ENCODE data around the gene ARHGAP45.

GRCh38 chr19:1093330-1093729 lies 26.4 kb downstream of the ARHGAP45 start:
- TF ChIP-seq CTCF (IDR thresholded peaks at IDR 0.05; ENCODE audit: low read depth, low read length, poor library complexity, severe bottlenecking) (no peak), EZH2phosphoT487 (IDR thresholded peaks at IDR 0.05; ENCODE audit: borderline replicate concordance, low read length) (no peak)

Measured in DOHH2 (cell line).